Measurements from ENCODE around the gene DGKB. TPM values are rescaled to one million over a fixed set of nuclear protein-coding genes. Genes with fewer than 3 reads are reported as not detected.

DGKB gene
- total and polyA plus RNA-seq, 2 of the 8 experiments (the other 6 are each of a cell fraction or from before 2014, with no cell fraction given), result 1.9 to 2.6 TPM

- no peaks in the 10 kb centered on the region for H3K79me1 ChIP-seq (ENCODE audit: low read depth, low read length)
- H4K91ac ChIP-seq (replicated peaks; ENCODE audit: insufficient read length, low read length), result no peak overlapping the region
- no peaks in the 10 kb centered on the region for H3K23me2 ChIP-seq (ENCODE audit: low read depth, low read length)
- no peak overlapping the region for H3K18ac ChIP-seq (ENCODE audit: extremely low read depth, low read length)
- H2AK5ac ChIP-seq (ENCODE audit: low read depth, low read length), result no peak overlapping the region
- no peak overlapping the region for H4K8ac ChIP-seq (ENCODE audit: extremely low read depth, insufficient read depth, low read length)
- no peak overlapping the region for H3K14ac ChIP-seq (ENCODE audit: insufficient read length)
- no peaks in the 10 kb centered on the region for H3K79me2 ChIP-seq (ENCODE audit: control insufficient read depth in 1 of 2, insufficient read depth in 2 of 2, low read length in 2 of 2)
- H3K4ac ChIP-seq (replicated peaks; ENCODE audit: insufficient read length, low read depth, low read length), result no peak overlapping the region
- POLR2A ChIA-PET (ENCODE audit: partially characterized antibody), result no interaction called here
- H3K27me3 ChIP-seq (replicated peaks in 1 of 4; ENCODE audit: control insufficient read depth in 3 of 4, extremely low read depth in 1 of 4, insufficient read depth in 3 of 4, low read length in 3 of 4), result no peaks in the 10 kb centered on the region
- H2BK20ac ChIP-seq (ENCODE audit: low read length), result no peak overlapping the region
- H2BK120ac ChIP-seq (replicated peaks; ENCODE audit: low read depth, low read length), result no peak overlapping the region
- no peaks in the 10 kb centered on the region for H3K36me3 ChIP-seq (ENCODE audit: control insufficient read depth in 2 of 4, insufficient read depth in 4 of 4, low read length in 3 of 4)
- no peak overlapping the region for H2BK5ac ChIP-seq (ENCODE audit: low read depth, low read length)
- H4K5ac ChIP-seq (ENCODE audit: insufficient read length, low read depth, low read length), result no peak overlapping the region
- no peak overlapping the region for H3K27ac ChIP-seq (ENCODE audit: low read depth, low read length)
- CTCF ChIA-PET (ENCODE audit: partially characterized antibody), result no interaction called here
- H3K4me2 ChIP-seq (ENCODE audit: insufficient read depth in 1 of 2, low read depth in 2 of 2, low read length in 2 of 2), result no peak overlapping the region
- no peaks in the 10 kb centered on the region for H3K9me3 ChIP-seq (ENCODE audit: insufficient read depth in 2 of 2, low read depth in 1 of 2, low read length in 1 of 2)
- no peak overlapping the region for H3K56ac ChIP-seq (replicated peaks; ENCODE audit: insufficient read length, low read depth, low read length)
- H2BK12ac ChIP-seq (ENCODE audit: low read depth, low read length), result no peak overlapping the region
- no peak overlapping the region for H3K23ac ChIP-seq (ENCODE audit: insufficient read length)
- DNase-seq (ENCODE audit: low read depth in 1 of 2, low spot score in 2 of 2) (no peak), FAIRE-seq (no peak)
- H3K4me1 ChIP-seq (replicated peaks in 1 of 4; ENCODE audit: control insufficient read depth in 3 of 4, insufficient read depth in 4 of 4, low read length in 3 of 4), result no peaks in the 10 kb centered on the region
- no peaks in the 10 kb centered on the region for H4K20me1 ChIP-seq (replicated peaks in 1 of 2; ENCODE audit: control insufficient read depth in 1 of 2, insufficient read depth in 2 of 2, low read length in 2 of 2)
- no peak overlapping the region for H2AFZ ChIP-seq (ENCODE audit: low read length)
- no peak overlapping the region for H3K9ac ChIP-seq (replicated peaks in 1 of 4; ENCODE audit: extremely low read depth in 1 of 4, low read depth in 3 of 4, low read length in 3 of 4)
- 85% methylated on average over 1 of the region's 1 CpG; no CpG with 5 or more reads in 1 of the 2 experiments for WGBS, 2 experiments (ENCODE audit: extremely low coverage in 1 of 2, insufficient coverage in 1 of 2, insufficient read length in 1 of 2, insufficient replicate concordance in 2 of 2, low coverage in 1 of 2, low lambda C conversion rate in 2 of 2, missing lambda C conversion rate in 1 of 2)
- no peak overlapping the region for H3K4me3 ChIP-seq (ENCODE audit: extremely low read depth in 1 of 4, insufficient read depth in 2 of 4, low read depth in 3 of 4, low read length in 4 of 4)
- no peak overlapping the region for H2BK15ac ChIP-seq (ENCODE audit: low read length)
- no peak for TF ChIP-seq CHD7 (IDR thresholded peaks at IDR 0.05; ENCODE audit: insufficient replicate concordance, low read length)
Measured at GRCh38 chr7:14418633-14419032, 483.9 kb downstream of the DGKB start.

All from H1 (cell line).